Measurements from ENCODE around the gene PTGES2. TPM values are rescaled to one million over a fixed set of nuclear protein-coding genes. Genes with fewer than 3 reads are reported as not detected.

Gene PTGES2
- total RNA-seq, 1 donor from 2014 or later, result 44.1 TPM

DNA sequence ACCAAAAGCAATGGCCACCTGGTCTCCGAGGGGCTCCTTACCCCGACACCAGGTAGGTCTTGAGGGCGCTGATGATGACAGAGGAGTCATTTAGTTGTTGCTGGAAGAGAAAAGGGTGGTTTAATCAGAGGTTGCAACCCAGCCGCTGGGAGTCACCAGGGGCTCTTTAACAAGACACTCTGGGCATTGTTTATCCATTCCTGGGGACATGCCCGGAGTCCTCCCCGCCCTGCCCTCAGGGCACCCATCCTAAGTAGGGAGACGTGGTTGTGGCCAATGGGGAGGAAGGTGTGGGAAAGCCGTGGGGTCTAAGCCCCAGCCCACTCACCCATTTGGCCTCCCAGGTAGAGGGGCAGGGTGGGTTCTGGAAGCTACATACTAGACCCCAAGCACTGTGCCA, 3.1 kb downstream of the PTGES2 start:
- no peak overlapping the region for H3K9ac ChIP-seq (ENCODE audit: low read length)
- no peaks in the 10 kb centered on the region for H3K9me3 ChIP-seq (ENCODE audit: insufficient read depth, low read depth, low read length)
- no peak overlapping the region for H3K4me2 ChIP-seq (ENCODE audit: low read length)
- Mint-ChIP-seq H3K4me1 (ENCODE audit: low read depth, unreplicated experiment) (peaks cover 5% of the 10 kb centered on the region), H3K4me3 (ENCODE audit: unreplicated experiment) (no peak overlapping the region), H3K27me3 (ENCODE audit: low read depth, unreplicated experiment) (no peaks in the 10 kb centered on the region), H3K9me3 (ENCODE audit: unreplicated experiment) (no peaks in the 10 kb centered on the region), H3K27ac (ENCODE audit: unreplicated experiment) (no peak overlapping the region), H3K36me3 (ENCODE audit: low read depth, unreplicated experiment) (peaks cover 2% of the 10 kb centered on the region)
- H3K4me1 ChIP-seq (ENCODE audit: insufficient read depth, low read length), result peaks cover 12% of the 10 kb centered on the region
- no peak overlapping the region for H3K27ac ChIP-seq (ENCODE audit: low read depth, low read length)
- DNase-seq (ENCODE audit: low read depth) (no peak), FAIRE-seq (no peak)
- peaks cover 23% of the 10 kb centered on the region for H4K20me1 ChIP-seq (ENCODE audit: insufficient read depth, low read length)
- H2AFZ ChIP-seq (ENCODE audit: low read depth, low read length), result no peak overlapping the region
- H3K27me3 ChIP-seq (ENCODE audit: insufficient read depth, low read length), result no peaks in the 10 kb centered on the region
- H3K79me2 ChIP-seq (ENCODE audit: insufficient read depth, low read length), result peaks cover 32% of the 10 kb centered on the region
- peaks cover 3% of the 10 kb centered on the region for H3K36me3 ChIP-seq (ENCODE audit: insufficient read depth, low read length)
- TF ChIP-seq EZH2 (IDR thresholded peaks at IDR 0.05; ENCODE audit: insufficient read depth, low read length), result no peak
- TF ChIP-seq, protein P1, sequence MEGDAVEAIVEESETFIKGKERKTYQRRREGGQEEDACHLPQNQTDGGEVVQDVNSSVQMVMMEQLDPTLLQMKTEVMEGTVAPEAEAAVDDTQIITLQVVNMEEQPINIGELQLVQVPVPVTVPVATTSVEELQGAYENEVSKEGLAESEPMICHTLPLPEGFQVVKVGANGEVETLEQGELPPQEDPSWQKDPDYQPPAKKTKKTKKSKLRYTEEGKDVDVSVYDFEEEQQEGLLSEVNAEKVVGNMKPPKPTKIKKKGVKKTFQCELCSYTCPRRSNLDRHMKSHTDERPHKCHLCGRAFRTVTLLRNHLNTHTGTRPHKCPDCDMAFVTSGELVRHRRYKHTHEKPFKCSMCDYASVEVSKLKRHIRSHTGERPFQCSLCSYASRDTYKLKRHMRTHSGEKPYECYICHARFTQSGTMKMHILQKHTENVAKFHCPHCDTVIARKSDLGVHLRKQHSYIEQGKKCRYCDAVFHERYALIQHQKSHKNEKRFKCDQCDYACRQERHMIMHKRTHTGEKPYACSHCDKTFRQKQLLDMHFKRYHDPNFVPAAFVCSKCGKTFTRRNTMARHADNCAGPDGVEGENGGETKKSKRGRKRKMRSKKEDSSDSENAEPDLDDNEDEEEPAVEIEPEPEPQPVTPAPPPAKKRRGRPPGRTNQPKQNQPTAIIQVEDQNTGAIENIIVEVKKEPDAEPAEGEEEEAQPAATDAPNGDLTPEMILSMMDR (IDR thresholded peaks at IDR 0.05; ENCODE audit: insufficient read depth, low read depth, low read length), result no peak
- H3K4me3 ChIP-seq (ENCODE audit: insufficient read depth, low read depth, low read length), result no peak overlapping the region

DNA sequence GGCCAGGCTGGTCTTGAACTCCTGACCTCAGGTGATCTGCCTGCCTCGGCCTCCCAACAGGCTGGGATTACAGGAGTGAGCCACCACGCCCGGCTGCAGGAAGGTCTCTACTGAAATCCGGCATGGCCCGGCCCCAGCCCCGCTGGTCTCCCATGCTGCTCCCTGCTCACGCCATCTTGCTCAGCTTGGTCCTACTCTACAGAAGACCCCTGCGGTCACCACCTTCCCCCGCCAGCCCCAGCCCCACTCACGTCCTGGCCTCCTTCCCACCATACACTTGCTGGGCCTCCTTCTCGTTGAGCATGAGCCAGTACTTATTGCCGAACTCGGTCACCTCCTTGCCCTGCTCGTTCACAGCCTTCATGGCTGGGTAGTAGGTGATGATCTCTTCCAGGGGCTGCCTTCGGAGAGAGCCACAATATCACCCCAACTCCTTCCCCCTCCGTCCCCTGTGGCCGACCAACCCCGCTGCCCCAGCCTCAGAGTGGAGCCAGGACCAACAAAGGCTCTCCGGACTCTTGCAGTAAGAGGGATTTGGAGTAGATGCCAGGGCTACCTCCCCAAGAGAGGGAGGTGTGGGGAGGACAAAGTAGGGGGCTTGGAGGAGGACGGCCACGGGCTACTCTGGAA, 4.0 kb downstream of the PTGES2 start:
- DNase-seq (ENCODE audit: low read depth), result no peak
- no peaks in the 10 kb centered on the region for H3K27me3 ChIP-seq (ENCODE audit: insufficient read depth, low read length)
- no peak for FAIRE-seq
- TF ChIP-seq EZH2 (IDR thresholded peaks at IDR 0.05; ENCODE audit: insufficient read depth, low read length), result no peak
- TF ChIP-seq, protein P1 (IDR thresholded peaks at IDR 0.05; ENCODE audit: insufficient read depth, low read depth, low read length), result no peak
- Mint-ChIP-seq H3K4me3 (ENCODE audit: unreplicated experiment) (no peak overlapping the region), H3K27me3 (ENCODE audit: low read depth, unreplicated experiment) (no peaks in the 10 kb centered on the region), H3K4me1 (ENCODE audit: low read depth, unreplicated experiment) (peaks cover 5% of the 10 kb centered on the region), H3K9me3 (ENCODE audit: unreplicated experiment) (no peaks in the 10 kb centered on the region), H3K27ac (ENCODE audit: unreplicated experiment) (no peak overlapping the region), H3K36me3 (ENCODE audit: low read depth, unreplicated experiment) (peaks cover 2% of the 10 kb centered on the region)
- peaks cover 8% of the 10 kb centered on the region for H3K4me1 ChIP-seq (ENCODE audit: insufficient read depth, low read length)
- no peaks in the 10 kb centered on the region for H3K9me3 ChIP-seq (ENCODE audit: insufficient read depth, low read depth, low read length)
- H3K4me3 ChIP-seq (ENCODE audit: insufficient read depth, low read depth, low read length), result no peak overlapping the region
- H2AFZ ChIP-seq (ENCODE audit: low read depth, low read length), result no peak overlapping the region
- no peak overlapping the region for H3K27ac ChIP-seq (ENCODE audit: low read depth, low read length)
- H3K36me3 ChIP-seq (ENCODE audit: insufficient read depth, low read length), result peaks cover 3% of the 10 kb centered on the region
- H3K9ac ChIP-seq (ENCODE audit: low read length), result no peak overlapping the region
- H3K4me2 ChIP-seq (ENCODE audit: low read length), result no peak overlapping the region
- H4K20me1 ChIP-seq (ENCODE audit: insufficient read depth, low read length), result peaks cover 23% of the 10 kb centered on the region
- peaks cover 32% of the 10 kb centered on the region for H3K79me2 ChIP-seq (ENCODE audit: insufficient read depth, low read length)

DNA sequence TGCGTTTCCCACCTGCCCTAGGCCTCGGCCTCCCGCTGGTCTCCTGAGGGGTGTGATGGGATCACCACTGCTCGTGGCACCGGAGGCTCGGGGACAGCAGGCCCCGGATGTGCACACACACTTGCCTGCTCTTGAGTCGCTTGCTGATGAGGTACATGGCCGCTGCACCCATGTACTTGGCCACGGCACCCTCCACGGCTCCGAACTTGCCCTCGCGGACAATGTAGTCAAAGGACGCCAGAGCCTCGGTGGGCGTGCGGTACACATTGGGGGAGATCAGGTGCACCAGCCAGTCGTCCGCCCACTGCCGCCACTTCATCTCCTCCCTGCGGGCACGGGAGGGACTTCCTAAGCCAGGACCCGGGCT, 4.7 kb downstream of the PTGES2 start:
- TF ChIP-seq EZH2 (IDR thresholded peaks at IDR 0.05; ENCODE audit: insufficient read depth, low read length), result no peak
- TF ChIP-seq, protein P1 (IDR thresholded peaks at IDR 0.05; ENCODE audit: insufficient read depth, low read depth, low read length), result no peak
- Histone ChIP-seq H3K27ac (ENCODE audit: low read depth, low read length) (no peak overlapping the region), H3K36me3 (ENCODE audit: insufficient read depth, low read length) (peaks cover 3% of the 10 kb centered on the region), H4K20me1 (ENCODE audit: insufficient read depth, low read length) (peaks cover 27% of the 10 kb centered on the region), H3K4me3 (ENCODE audit: insufficient read depth, low read depth, low read length) (no peak overlapping the region), H3K9me3 (ENCODE audit: insufficient read depth, low read depth, low read length) (no peaks in the 10 kb centered on the region), H3K79me2 (ENCODE audit: insufficient read depth, low read length) (peaks cover 32% of the 10 kb centered on the region), H2AFZ (ENCODE audit: low read depth, low read length) (no peak overlapping the region), H3K27me3 (ENCODE audit: insufficient read depth, low read length) (no peaks in the 10 kb centered on the region), H3K4me1 (ENCODE audit: insufficient read depth, low read length) (peaks cover 9% of the 10 kb centered on the region), H3K4me2 (ENCODE audit: low read length) (no peak overlapping the region), H3K9ac (ENCODE audit: low read length) (no peak overlapping the region)
- H3K27me3 Mint-ChIP-seq (ENCODE audit: low read depth, unreplicated experiment), result no peaks in the 10 kb centered on the region
- no peaks in the 10 kb centered on the region for H3K9me3 Mint-ChIP-seq (ENCODE audit: unreplicated experiment)
- H3K4me3 Mint-ChIP-seq (ENCODE audit: unreplicated experiment), result no peak overlapping the region
- DNase-seq (ENCODE audit: low read depth), result no peak
- H3K27ac Mint-ChIP-seq (ENCODE audit: unreplicated experiment), result no peak overlapping the region
- peaks cover 2% of the 10 kb centered on the region for H3K36me3 Mint-ChIP-seq (ENCODE audit: low read depth, unreplicated experiment)
- FAIRE-seq, result no peak
- peaks cover 5% of the 10 kb centered on the region for H3K4me1 Mint-ChIP-seq (ENCODE audit: low read depth, unreplicated experiment)
